HTR-8/SVneo (cell line): ENCODE data around the gene PRKAG1.

Experiments
- DNase-seq: peaks from one replicate; pipeline ENCODE4 v3.0.0; 2011; ENCODE audit warnings: low spot score, mixed read lengths; ENCODE audit not compliant: insufficient read length
- FAIRE-seq: peaks from 2 replicates; lab custom pipeline; 2011; peaks lifted over from hg19 to GRCh38; lab: Jason Lieb, UNC

PRKAG1 gene

GRCh38 chr12:49015196-49015595 is 3.4 kb downstream of the PRKAG1 start:
- DNase-seq (no peak), FAIRE-seq (no peak)

- DNase-seq (no peak), FAIRE-seq (no peak)
Measured at GRCh38 chr12:49014547-49014946, 4.0 kb downstream of the PRKAG1 start.

- FAIRE-seq (no peak), DNase-seq (no peak)
Measured at GRCh38 chr12:49013428-49013827, 5.1 kb downstream of the PRKAG1 start.

- DNase-seq (no peak), FAIRE-seq (no peak)
Measured at GRCh38 chr12:49012739-49013138, 5.8 kb downstream of the PRKAG1 start.

GRCh38 chr12:49010092-49010668 is 8.4 kb downstream of the PRKAG1 start:
- no peak for FAIRE-seq

GRCh38 chr12:49008943-49009342 is 9.6 kb downstream of the PRKAG1 start:
- FAIRE-seq = no peak
- DNase-seq = no peak

More at GRCh38 chr12:49010092-49010668, 8.4 kb downstream of the PRKAG1 start:
- no peak for DNase-seq

GRCh38 chr12:49000346-49000745 is 18.2 kb downstream of the PRKAG1 start:
- FAIRE-seq = no peak
- no peak for DNase-seq

- no peak for FAIRE-seq
- DNase-seq = peak; percentile 66
Measured at GRCh38 chr12:48999371-49000131, 19.0 kb downstream of the PRKAG1 start, which contains the start of gene DDN. Gene DDN, minus strand, starts transcription at chr12:48999375. Its CDS starts 88 bp downstream, at chr12:48999287.

- DNase-seq (no peak), FAIRE-seq (no peak)
Measured at GRCh38 chr12:48998497-48999353, 19.9 kb downstream of the PRKAG1 start.

- DNase-seq (no peak), FAIRE-seq (no peak)
Measured at GRCh38 chr12:48997719-48998496, 20.7 kb downstream of the PRKAG1 start.

GRCh38 chr12:48996794-48997718 is 21.5 kb downstream of the PRKAG1 start:
- FAIRE-seq = no peak
- no peak for DNase-seq

GRCh38 chr12:48995086-48995879 is 23.3 kb downstream of the PRKAG1 start:
- FAIRE-seq (peak; percentile 36), DNase-seq (peak; percentile 97)

GRCh38 chr12:48994224-48995085 is 24.1 kb downstream of the PRKAG1 start:
- DNase-seq = no peak
- no peak for FAIRE-seq

- DNase-seq = no peak
Measured at GRCh38 chr12:48993787-48994186, 24.8 kb downstream of the PRKAG1 start.

GRCh38 chr12:48991247-48992050 is 27.1 kb downstream of the PRKAG1 start:
- FAIRE-seq = no peak
- no peak for DNase-seq

More at GRCh38 chr12:48993787-48994186, 24.8 kb downstream of the PRKAG1 start:
- no peak for FAIRE-seq

GRCh38 chr12:48990552-48990951 is 28.0 kb downstream of the PRKAG1 start:
- no peak for DNase-seq
- no peak for FAIRE-seq
